GM21576 (cell line): ENCODE results near the gene COL4A2.
A peak's percentile ranks its signal among the peaks of the same experiment; 100 is the strongest.

Experiments
- ATAC-seq: cut with Tn5 transposase; IDR thresholded peaks from one replicate; pipeline ENCODE4 v1.9.1; 2021; ENCODE audit warnings: mild to moderate bottlenecking, moderate library complexity; ENCODE audit not compliant: unreplicated experiment

The COL4A2 gene

DNA sequence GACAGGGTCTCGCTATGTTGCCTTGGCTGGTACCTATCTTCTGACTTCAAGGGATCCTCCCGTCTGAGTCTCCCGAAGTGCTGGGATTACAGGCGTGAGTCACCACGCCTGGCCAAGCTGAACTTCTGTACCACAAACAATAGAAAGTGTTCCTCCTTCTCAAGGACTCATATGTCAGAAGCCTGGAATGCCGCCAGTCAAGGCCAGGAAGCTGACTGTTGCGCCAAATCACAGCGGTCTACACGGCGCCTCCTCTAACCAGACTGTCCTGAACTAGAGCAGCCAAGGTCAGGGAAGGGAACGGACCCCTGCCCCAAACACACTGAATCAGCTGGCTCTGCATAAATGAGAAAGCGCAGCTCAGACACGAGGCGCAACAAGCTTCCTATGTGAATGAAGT lies 239.8 kb downstream of the COL4A2 start:
- ATAC-seq = no peak

DNA sequence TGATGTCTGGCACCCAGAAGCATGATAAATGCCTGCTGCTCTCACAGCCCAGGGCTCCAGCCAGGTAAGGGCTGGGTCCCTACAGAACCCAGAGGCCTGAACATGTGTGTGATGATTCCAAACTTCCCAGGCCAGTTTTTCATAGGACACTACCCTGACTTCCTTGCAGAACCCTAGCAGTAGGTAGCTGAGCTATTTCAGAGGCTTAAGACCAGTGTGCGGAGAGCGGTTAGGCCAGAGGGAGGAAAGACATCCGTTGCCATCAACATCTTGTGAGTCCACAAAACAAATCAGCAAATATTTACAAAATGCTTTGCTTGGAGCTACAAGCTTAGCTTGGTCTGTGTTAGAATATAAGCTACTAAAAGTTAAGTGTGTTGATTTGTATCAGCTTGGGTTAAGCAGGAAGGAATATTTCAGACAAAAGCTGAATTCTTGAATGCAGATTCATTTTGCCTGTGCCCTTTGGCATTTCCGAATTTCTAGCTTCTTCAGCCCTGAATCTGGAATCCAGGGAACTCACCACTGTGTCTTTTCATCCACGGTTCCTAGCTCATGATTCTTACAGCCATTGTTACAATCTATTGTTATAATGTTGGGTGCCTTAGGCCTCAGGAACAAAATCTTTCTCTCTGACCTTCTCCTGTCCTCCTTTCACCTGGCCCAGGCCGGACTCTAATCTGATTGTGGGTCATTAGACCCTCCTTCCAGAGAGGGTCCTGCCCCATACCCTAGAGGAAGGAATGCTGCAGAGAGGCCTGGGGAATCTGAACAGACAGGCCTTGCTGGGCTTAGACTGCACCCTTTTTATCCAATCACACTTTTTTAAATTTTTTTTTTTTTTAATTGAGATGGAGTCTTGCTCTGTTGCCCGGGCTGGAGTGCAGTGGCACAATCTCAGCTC lies 242.1 kb downstream of the COL4A2 start:
- ATAC-seq = no peak

DNA sequence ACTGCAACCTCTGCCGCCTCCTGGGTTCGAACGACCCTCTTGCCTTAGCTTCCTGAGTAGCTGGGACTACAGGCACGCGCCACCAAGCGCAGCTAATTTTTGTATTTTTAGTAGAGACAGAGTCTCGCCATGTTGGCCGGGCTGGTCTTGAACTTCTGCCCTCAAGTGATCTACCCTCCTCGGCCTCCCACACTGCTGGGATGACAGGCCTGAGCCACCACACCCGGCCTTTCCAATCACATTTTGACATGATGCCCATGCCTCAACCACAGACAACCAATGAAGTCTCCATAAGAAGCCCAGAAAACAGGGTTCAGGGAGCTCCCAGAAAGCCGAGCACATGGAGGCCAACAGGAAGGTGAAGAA lies 242.7 kb downstream of the COL4A2 start:
- ATAC-seq = no peak

DNA sequence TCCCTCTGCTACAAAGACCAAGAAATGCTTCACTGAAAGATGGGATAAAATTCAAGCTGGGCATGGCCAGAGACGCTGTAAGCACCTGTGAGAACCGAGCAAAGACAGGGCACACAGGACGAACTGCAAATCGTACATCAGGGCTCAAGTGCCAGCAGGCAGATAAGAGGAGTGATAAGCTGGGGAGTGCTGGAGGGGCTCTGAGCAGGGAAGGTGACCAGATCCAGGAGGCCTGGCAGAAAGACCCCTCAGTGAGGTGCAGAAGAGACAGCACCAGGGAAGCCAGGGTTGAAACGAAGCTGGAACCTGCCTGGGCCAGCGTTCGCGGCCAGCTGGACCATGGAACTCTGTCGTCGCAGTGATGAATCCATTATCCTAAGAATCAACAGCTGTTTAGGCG lies 244.2 kb downstream of the COL4A2 start:
- ATAC-seq = no peak

DNA sequence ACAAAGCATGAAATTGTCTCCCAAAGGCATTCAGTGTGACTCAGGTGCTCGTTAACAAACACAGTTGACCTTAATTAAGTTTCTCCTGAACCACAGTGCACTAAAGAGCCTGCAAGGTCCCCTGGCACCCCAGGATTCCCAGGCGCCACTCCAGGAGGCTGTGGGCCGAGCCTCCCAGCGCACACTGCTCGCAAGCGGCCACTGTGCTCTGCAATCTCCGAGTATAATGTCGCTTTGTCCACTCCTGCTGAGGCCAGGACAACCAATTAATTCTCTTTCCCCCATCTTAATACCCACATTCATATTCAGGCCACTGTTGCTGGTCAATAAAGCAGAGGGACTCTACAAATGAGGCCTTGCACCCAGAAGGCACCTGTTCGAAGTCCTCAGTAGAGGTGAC lies 245.7 kb downstream of the COL4A2 start:
- no peak for ATAC-seq

DNA sequence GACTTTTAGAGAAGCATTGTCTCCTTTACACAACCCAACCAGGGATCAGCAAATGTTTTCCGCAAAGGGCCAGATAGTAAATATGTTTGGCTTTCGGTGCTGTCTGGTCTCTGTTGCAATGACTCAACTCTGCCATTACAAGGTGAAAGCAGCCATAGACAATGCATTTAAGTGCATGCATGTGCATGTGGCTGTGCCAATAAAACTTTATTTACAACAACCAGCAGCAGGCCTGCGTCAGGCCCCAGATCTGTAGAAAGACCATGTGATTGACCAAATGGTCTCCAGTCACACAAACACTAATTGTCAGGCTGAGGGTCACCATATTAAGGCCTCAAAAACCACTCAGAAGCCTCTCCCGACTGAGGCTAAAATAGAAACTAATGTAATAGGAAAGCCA lies 246.3 kb downstream of the COL4A2 start:
- ATAC-seq = no peak

DNA sequence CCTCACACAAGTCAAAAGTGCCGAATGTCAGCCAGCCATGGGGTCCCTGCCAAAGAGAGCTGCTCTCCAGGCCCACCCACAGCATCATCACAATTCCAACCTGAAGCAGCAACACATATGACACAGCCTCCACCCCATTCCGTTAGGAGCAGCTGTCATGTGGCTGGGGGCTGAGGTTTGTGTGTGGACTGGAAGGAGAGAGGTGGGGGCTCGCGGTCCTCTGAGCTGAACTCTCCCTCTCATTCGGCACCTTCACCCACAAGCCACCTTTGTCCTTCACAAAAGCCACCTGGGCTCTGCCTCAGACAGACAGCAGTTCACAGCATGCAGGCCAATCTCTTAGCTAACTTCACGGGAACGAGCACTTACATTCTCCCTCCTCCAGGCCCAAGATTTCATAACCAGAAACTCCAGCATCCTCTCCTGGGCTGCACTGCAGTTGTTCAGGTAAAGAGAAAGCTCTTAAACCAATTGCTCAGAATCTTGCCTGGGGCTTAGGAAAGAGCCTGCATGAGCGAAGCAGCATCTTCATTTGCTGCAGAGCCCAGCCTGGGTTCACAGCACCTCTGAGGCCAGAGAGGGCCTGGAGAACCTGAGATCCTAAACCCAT lies 247.2 kb downstream of the COL4A2 start:
- no peak for ATAC-seq

DNA sequence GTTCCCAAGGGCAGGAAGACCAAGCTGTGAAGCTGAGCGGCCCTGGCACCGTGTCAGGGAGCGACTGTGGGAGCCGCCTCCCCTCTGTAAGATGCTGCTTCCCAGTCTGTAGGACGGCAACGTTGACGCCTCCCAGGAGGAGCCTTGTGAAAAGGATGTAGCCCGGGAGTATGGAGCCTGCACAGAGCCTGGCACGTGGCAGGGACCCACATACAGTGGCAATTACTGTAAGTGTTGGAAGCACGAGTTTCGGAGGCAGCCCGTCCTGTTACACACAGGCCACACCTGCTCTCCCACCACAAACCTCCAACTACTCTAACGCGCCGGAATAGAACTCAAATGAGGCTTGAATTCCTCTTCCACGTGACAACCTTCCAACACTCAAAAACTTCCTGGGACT lies 247.9 kb downstream of the COL4A2 start:
- ATAC-seq = no peak

DNA sequence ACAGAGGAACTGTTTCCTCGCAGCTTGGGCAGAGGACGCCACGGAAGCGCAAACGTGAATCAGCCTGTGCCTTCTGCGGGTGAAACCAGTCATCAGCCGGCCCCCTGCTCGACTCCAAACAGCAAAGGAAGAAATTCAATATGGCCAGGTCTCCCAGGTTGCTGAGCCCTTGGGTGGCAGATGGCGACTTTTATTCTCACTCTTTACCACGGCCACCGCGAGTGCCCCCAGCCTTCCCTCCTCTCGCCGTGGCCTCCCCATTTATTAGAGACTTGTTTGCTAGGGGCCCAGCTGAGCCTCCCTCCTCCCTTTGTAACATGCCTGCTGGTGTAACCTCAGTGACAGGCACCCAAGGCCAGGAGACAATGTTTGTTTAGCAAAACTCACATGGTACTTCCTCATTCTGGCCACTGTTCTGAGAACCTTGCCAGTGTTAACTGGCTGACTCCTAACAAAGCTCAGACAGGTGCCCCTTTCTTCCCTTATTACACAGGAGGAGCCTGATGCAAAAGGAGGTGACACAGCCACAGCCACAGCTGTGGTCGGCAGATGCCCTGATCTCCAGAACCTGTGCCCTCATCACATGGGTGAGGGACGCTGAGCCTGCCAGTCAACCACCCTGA lies 248.6 kb downstream of the COL4A2 start:
- no peak for ATAC-seq

DNA sequence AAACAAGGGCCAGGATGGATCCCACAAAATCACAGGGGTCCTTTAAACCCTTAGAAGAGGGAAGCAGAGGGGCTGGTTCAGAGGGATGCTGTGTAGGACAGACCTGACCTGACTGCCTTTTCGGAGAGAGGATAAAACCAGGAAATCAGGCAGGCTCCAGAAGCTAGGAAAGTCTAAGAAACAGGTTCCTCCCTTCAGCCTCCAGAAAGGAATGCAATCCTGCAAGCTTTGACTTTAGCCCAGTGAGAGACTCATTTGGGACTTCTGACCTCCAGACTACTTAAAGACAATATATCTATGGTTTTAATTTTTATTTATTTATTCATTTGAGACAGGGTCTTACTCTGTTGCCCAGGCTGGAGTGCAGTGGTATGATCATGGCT lies 249.1 kb downstream of the COL4A2 start:
- no peak for ATAC-seq

DNA sequence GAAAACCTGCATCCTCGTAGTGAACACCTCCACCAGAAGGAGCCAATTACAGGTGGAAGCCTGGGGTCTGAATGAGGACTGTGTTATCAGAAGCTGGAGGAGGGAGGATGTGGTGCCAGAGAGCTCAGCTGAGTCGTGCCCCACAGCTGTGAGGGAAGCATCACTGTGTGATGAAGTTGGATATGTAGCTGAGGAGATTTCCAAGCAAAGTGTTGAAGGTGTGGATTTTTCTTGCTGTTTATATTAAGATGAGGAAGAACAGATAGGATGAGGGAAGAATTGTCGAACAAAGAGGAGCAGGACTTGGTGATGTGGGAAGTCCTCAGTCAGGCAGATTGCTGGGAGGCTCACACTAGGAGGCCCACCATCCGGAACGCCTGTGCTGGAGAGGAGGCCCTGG lies 250.0 kb downstream of the COL4A2 start:
- ATAC-seq = no peak

DNA sequence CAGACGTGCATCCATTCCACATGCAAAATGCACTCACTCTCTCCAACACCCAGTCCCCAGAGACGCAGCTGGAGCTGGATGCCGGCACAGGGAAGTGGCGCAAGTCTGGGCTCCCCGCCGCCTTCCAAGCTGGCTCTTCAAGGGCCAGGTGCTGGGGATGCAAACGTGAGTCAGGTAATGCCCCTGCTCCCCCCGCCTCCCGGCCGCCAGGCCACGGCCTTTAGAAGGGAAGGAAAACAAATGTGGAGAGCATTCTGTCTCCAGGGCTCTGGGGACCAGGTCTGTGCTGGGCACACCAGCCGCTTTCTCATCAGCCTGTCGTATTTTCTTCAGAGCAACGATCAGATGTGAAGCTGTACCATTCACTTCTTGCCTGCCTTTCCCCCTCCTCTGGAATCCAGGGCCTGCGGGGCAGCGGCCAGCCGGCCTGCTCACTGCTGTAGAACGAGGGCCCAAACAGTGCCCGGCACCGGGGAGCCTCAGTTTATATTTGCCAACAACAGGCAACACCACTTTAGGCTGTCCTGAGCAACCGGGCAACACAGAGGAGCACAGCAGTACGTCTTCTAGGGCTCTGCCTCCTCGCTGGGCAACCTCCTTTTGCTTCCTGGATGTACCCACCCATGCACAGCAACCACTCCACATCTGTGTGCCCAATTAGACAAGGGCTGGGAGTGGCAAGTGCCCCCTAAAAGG lies 250.7 kb downstream of the COL4A2 start:
- ATAC-seq = no peak

DNA sequence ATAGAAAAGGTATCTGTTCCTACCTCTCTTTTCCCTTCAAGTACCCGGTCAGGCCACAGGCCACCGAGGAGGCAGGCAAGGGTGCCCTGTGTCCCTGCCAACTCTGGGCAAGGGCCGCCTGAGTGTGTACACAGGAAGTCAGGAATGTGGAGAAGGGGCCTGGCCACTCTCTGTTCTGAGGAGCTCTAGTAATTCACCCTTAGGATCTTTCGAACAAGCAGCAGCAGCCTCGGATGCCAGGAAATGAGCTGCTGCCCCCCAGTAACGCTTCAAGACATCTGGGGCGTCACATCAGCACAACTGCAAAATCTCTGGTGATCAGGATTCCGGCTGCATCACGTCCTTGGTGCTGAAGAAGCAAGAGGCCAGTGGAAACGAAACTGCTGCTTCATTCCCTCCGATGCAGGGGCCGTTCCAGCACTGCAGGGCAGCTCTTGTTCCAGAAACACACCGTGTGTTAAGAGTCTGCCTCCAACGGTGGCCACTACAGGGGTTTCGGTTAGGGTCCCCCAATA lies 252.4 kb downstream of the COL4A2 start:
- no peak for ATAC-seq

DNA sequence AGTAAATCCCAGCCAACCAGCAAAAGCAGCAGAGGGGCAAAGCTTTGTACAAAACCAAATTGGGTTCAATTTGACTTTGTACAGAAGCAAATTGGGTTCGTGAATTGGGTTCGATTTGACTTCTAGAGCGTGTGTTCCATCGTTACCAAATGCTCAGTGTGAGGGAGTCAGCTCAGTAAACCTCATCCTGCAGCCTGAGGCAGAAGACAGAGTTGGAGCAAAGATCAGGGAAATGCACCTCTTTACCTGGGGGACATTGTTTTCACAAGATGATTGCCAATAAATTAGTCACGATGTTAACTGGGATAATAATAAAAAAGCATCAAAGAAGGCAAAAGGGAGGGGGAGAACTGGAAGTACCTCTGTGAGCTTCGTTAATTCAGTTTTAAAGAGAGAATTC lies 252.9 kb downstream of the COL4A2 start:
- ATAC-seq = no peak

DNA sequence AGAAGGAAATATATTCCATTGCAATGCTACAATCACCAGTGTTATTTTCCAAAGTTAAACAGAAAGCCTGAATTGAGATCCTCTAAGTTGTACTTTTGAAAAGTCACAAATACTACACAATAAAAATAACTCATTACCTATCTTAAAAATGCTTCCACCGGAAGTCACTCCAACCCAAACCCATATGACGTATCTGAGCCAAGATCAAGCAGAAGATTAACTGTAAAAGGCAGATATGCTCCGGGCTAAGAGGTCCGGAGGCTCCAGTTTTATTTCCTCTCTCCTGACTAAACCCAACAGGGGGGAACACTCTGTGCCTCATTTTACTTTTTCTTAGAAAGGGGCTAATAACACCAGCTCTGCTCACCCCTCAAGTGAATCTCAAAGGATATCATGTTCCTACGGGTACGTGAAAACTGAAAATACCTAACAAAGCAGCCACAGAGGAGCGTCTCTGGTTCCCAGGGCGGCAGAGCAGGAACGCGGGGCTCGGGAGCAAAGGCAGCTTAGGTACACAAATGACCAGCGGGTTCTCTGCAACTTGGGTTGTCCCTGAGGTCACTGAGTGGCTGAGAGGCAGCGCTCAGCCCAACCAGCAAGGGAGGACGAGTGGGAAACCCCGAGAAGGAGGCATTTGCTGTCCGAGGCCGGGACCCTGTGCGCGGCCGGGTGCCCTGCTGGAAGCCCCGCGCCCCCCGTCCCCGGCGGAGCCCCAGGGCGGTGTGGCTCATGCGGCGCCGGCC lies 253.7 kb downstream of the COL4A2 start:
- no peak for ATAC-seq

DNA sequence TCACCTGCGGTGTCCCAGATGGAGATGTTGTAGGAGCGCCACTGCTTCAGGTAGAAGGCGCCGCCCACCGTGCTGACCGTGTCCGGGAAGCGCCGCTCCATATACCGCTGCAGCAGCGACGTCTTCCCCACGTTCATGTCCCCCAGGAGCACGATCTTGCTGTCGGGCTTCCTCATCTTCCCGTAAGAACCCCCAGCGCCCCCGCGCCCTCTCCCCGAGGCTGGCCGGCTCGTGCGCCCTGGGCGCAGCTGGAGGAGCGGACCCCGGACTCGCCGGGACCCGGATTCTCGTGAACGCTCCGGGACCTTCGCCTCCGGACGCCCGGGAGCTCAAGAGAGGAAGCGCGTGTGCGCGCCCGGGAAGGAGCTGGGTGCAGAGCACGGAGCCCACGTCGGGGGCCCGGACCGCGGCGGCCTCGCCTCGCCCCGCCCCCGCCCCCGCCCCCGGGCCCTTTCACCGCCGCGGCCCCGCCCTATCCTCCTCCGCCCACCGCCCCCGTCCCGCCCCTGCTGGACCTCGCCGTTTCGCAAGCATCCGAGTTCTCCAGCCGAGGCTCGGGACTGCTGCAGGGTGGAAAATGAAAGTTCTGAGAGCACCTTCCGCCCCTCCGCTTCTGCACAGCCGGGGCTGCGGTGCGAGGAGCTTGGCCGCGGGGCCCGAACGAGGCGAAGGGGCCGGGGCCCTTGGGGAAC lies 254.4 kb downstream of the COL4A2 start, which contains the start of gene RAB20:
RAB20 (minus strand) TSS at position 379 of the 692 bp plus-strand sequence; CDS start at position 176, 203 bp downstream.
- peak; percentile 75 for ATAC-seq

DNA sequence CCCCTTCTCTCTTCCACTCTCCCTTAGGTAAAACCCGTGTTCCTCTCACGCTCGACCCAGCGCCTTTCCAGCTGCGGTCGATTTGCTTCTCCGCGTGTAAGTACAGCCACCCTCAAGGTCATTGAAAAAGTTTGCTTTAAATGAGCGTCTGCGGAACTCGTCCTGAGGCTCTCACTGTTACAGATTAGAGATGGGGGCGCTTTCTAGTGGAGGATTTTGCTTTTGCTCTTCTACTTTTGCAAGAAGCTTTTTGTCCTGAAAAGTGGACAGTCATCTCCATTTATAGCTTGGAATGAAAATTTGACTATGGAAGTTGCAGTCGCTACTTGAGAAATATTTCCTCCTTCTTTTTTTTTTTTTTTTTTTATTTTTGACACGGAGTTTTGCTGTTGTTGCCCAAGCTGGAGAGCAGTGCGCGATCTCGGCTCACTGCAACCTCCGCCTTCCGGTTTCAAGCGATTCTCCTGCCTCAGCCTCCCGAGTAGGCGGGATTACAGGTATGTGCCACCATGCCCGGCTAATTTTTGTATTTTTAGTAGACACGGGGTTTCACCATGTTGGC lies 255.0 kb downstream of the COL4A2 start:
- ATAC-seq = no peak
